Hepatocyte (in vitro differentiated cells): ENCODE data around the gene EIF3D.

ENCODE experiments used
- CTCF ChIP-seq: fragments of 200-600 bp; sonication (generic); IDR thresholded peaks from 2 replicates; pipeline ENCODE4 v1.5.1; 2016; ENCODE audit warnings: antibody characterized with exemption, mild to moderate bottlenecking; ENCODE audit not compliant: poor library complexity
- EZH2phosphoT487 ChIP-seq: fragments of 200-600 bp; sonication (generic); IDR thresholded peaks from one replicate; pipeline ENCODE4 v1.6.1; 2018; ENCODE audit warnings: antibody characterized with exemption, mild to moderate bottlenecking, low read depth, moderate library complexity; ENCODE audit not compliant: unreplicated experiment, severe bottlenecking

GRCh38 chr22:36548606-36549005, 19.6 kb upstream of the EIF3D start:
- TF ChIP-seq CTCF (no peak), EZH2phosphoT487 (no peak)
